GM19238 (cell line): ENCODE results near the gene NCOA5.

Experiments used
- DNase-seq: peaks from one replicate; pipeline ENCODE4 v3.0.0; 2011; ENCODE audit warnings: low spot score; ENCODE audit not compliant: insufficient read length

Gene NCOA5

DNA sequence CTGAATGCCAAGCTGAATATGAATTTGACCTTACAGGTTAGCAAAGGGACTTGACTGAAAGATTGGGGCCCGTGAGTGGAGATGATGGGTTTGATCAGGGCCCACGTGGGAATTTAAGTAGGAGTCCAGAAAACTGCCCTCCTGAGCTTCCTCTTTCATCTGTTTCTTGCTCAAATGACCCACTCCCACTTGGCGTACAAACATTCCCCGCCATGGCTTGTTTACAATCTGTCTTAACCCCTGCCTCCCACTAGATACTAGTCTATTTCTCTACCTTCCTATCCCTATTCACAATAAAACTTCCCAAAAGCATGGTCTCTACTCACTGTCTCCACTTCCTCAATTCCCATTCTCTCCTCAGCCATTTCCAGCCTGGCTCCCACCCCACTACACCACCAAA lies 71.7 kb downstream of the NCOA5 start:
- DNase-seq = no peak

DNA sequence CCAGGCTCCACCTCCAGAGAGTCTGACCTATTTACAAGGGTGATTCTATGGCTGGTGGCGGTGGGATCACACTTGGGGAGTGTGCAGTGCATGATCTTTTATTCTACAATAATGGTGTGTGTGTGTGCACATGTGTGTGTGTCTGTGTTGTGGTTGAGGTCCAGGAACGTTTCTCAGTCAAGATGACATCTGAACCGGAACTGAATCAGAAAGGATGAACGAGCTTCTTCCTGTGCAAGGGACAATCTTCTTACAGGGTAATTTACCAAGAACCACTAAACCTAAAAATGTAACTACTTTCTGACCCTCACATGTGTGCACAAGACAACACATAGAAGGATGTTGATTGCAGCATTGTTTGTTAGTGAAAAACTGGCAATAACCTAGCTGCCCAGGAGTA lies 72.5 kb downstream of the NCOA5 start:
- no peak for DNase-seq

- no peak for DNase-seq
Measured at GRCh38 chr20:46014517-46015396, 75.0 kb downstream of the NCOA5 start.

DNA sequence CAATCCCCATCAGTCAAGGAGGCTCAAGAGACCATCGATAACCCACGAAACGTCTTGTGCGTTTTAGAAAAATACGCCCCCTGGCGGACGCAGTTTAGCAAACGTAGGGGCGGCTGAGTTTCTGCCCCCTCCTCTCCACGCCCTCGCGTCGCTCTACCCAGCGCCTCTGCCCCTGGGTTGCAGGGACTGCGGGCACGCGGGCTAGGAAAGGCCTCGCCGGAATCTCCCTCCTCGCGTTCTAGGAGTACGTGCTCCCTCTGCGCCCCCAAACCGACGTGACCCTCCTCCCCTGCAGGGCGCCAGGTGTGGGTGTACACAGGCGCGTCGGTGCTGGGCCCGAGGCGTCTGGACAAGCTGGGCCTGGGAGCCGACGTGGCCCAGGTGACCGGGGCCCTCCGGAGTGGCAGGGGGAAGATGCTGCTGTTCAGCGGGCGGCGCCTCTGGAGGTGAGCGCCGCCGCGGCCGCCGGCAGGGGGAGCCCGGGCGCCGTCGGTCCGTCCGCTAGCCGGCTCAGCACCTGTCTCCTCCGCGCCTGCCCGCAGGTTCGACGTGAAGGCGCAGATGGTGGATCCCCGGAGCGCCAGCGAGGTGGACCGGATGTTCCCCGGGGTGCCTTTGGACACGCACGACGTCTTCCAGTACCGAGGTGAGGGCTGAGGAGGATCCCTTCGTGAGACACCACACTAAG lies 75.8 kb downstream of the NCOA5 start:
- peak; percentile 75 for DNase-seq

GRCh38 chr20:46013322-46013828 lies 76.4 kb downstream of the NCOA5 start:
- DNase-seq = no peak

DNA sequence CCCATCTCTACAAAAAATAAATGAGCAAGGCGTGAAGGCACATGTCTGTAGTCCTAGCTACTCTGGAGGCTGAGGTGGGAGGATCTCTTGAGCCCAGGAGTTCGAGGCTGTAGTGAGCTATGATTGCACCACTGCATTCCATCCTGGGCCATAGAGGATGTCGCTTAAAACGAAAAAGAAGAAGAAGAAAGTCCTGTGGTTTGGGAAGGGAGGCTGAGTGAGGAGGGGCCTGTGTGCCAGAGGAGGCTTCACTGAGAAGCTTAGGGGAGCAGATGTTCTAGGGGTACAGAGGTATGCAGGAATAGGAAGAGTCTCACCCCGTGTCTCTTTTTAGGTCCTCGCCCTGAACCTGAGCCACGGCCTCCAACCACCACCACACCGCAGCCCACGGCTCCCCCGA lies 76.8 kb downstream of the NCOA5 start:
- no peak for DNase-seq

DNA sequence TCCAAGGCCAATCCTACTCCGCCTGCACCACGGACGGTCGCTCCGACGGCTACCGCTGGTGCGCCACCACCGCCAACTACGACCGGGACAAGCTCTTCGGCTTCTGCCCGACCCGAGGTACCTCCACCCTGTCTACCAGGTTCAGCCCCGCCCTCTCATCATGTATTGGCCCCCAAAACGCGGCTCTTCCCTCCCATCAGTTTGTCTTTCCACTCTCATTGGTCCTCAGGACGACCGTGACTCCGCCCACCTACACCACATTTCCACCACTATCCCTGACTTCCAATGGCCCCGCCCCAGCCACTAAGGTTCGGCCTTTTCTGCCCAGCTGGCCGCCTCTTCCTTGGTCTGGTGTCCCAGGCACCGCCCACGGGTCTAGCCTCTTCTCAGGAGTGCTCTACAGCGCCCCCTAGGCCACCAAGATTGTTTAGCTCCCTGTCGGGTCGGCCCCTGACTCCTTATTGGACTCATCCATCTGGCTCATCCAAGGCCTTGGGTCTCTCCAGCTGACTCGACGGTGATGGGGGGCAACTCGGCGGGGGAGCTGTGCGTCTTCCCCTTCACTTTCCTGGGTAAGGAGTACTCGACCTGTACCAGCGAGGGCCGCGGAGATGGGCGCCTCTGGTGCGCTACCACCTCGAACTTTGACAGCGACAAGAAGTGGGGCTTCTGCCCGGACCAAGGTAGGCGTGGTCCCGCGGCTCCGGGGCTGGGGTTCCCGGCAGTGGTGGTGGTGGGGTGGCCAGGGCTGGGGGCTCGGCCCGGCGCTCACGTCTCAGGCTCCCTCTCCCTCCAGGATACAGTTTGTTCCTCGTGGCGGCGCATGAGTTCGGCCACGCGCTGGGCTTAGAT lies 77.9 kb downstream of the NCOA5 start:
- DNase-seq = no peak
